HTR-8/SVneo (cell line): ENCODE results near the gene AQP5.
"Not testable (repeated sequence)": the region's sequence is repeated elsewhere in the genome, so short reads cannot be mapped to it uniquely, and the experiment has no call there.

Experiments
- DNase-seq: peaks from one replicate; pipeline ENCODE4 v3.0.0; 2011; ENCODE audit warnings: low spot score, mixed read lengths; ENCODE audit not compliant: insufficient read length
- FAIRE-seq: peaks from 2 replicates; lab custom pipeline; 2011; peaks lifted over from hg19 to GRCh38; lab: Jason Lieb, UNC

Gene AQP5

DNA sequence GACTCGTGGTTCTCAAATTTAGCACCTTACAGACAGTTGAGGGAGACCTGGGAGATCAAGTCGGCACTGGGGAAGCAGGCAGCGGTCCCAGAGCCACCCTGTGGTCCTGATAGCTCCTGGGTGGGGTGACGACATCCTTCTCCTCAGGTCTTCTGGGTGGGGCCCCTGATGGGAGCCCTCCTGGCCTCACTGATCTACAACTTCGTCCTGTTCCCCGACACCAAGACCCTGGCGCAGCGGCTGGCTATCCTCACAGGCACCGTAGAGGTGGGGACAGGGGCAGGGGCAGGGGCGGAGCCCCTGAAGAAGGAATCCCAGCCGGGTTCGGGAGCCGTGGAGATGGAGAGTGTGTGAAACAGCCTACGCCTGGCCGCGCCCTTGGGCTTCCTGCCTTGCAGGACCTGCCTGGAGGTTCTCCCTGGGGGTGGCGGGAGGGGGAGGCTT is 13.7 kb downstream of the AQP5 start:
- no peak for FAIRE-seq

DNA sequence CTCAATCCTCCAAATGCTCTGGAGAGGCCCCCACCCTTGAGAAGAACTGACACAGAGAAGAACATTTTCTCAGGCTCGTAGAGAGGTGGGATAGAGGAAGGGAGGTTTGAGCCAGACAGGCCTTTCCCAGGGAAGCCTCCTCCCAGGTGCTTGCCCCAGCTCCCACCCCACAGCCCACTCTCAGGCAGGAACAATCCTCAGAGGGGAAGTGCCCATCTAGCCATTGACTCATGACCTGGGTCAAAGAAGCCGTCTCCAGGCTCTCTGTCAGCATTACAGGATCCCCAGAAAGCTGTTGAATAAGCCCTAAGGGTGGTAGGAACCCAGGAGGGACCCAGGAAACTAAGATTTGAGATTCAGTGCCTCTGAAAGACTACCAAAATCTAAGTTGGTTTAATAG is 14.9 kb downstream of the AQP5 start:
- FAIRE-seq (no peak), DNase-seq (no peak)

More for the DNA sequence above, 13.7 kb downstream of the AQP5 start:
- no peak for DNase-seq

DNA sequence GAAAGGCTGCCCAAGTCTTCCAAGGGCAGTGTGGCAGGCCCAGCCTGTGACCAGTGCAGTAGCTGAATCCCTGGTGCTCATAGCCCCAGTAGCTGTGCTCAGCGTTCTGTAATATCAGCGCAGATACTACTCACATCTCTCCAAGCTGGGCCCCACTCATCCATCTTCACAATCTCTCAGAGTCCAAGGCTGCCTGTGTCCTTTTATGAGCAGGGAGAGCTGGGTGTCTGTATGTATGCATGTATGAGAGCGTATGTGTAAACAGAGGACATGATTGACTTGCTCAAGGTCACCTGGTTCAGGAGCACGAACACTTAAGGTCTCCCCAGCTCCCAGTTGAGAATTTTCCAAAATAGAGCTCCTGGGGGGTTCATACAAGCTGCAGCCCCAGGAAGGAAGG is 16.5 kb downstream of the AQP5 start:
- FAIRE-seq (no peak), DNase-seq (no peak)

DNA sequence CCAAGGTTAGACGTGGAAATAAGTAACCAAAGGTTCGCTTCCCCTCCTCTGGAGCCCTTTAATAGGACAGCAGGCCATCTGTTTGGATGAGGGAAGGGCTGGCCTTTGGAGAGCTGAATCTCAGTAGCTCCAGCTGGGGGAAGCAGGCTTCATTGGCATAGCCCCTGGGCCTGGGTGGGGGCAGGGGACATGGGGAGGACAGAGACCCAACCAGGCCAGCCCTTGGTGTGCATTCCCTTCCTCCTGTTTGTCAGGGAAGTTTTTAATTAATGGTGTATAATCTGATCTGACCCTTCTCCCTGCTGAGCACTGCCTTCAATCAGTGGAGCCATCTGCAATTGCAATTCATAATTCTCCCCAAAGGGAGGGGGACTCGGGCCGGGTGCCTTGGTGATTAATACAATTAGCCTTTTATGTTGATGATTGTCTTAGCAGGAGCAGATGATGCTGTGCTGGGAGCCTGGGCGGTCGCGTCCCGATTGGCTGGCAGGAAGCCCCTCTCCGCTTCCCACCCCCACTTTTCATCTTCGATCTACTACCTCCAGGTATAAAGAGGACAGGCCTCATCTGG is 17.4 kb downstream of the AQP5 start:
- DNase-seq (no peak), FAIRE-seq (no peak)

DNA sequence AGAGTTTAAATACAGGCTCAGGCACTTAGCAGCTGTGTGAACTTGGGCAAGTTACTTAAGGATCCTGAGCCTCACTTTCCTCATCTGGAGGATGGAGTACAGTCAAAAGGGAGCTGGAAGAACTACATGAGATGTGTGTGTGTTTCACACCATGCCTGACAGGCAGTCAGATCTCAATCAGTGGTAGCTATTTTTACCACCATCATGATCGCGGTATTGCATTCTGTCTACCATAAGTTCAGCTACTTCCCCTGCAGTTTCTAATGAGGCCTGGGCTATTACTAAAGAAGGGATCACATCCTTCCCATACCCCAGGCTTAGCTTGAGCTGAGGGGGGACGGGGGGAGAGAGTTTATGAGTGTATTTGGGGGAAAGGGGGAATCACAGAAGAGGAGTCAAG is 18.1 kb downstream of the AQP5 start:
- DNase-seq: no peak
- no peak for FAIRE-seq

DNA sequence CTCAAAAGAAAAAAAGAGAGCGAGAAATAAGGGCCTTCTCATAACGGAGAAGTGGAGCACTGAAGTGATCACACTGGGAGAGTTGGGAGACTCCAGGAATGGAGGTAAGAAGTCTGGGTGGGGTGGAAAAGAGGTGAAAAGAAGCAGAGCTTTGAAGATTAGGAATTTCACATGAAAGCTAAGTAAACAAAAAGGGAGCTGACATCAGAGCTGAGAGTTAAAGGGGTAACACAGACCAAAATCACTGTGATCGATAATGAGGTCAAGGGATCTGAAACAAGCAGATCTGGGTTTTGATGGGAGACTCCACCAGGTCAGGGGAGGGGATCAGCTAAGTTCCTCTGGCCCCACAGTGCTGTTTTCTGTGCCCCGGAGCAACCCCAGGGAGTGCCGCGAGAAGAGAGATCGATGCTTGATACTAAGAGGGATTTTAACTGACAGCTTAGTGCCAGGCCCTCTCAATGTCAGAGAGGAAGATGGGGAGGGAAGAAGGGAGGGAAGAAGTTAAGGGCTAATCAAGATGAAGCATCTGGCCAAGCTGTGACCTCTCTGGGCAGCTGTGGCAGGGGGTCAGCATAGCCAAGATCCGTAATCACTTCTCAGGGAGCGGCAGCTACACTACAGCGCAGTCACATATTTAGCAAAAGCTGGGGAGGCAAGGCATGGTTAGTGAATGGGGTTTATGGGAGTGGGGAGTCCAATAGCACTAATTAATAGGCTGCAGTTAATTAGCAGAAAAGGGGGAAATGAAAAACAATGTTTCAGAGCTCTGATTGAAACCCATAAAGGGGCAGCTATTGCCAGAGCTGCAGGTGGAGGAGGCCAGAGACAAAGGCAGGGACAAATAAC is 19.1 kb downstream of the AQP5 start:
- FAIRE-seq: no peak
- DNase-seq: no peak

DNA sequence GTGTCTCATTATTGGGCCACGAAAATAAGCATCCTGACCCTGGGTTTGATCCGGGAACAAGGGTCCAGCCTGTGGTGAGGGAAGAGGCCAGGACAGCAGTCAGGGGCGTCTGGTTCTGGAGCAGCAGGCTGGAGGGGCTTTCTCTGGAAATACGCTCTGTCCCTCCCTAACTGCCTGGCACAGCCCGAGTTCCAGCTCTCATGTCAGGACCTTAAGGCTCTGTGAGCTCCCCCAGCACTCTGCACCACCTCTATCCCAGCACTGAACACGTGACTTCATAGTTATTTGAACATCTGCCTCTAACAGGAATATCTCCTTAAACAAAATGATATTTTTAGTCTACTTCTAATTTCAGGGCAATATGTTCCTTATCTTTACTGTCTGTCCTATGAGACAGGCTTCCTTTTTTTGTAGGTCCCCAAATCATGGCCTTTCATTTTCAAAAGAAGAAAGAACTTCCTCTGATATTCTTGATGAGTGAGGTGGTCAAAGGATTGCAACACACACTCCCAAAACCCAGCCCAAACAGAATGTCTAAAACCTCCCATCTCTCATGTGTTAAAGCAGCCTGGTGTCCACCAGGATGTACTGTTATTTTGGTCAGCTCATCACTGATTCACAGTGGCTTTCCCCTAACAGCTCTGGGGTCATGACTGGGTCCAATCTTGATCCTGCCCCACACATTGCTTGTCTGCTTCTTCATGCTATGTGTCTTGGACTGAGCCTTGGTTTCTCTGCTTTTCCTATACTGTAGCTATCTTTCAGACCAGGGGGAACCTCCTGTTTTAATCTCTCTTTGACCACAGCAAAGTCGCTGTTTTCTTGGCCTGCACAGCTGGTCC is 20.8 kb downstream of the AQP5 start:
- no peak for DNase-seq
- no peak for FAIRE-seq

DNA sequence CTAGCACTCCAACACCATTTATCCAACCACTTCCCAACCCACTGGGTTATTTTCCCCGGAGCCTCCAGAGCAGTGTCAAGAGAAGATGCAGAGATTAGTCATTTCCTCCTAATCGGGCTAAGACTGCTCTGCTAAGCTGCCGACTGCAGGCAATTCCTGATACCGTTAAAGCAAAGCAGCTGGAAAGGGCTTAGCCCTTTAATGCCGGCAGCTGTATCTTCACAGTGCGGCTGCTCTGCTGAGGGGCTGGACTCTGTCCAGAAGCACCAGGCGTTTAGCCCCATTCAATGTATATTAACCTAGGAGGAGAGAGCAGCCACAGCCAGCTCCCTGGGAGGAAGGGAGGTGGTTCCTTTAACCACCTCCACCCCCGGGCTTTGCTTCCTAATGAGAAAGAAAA is 22.2 kb downstream of the AQP5 start:
- FAIRE-seq (peak; percentile 76), DNase-seq (peak; percentile 70)

DNA sequence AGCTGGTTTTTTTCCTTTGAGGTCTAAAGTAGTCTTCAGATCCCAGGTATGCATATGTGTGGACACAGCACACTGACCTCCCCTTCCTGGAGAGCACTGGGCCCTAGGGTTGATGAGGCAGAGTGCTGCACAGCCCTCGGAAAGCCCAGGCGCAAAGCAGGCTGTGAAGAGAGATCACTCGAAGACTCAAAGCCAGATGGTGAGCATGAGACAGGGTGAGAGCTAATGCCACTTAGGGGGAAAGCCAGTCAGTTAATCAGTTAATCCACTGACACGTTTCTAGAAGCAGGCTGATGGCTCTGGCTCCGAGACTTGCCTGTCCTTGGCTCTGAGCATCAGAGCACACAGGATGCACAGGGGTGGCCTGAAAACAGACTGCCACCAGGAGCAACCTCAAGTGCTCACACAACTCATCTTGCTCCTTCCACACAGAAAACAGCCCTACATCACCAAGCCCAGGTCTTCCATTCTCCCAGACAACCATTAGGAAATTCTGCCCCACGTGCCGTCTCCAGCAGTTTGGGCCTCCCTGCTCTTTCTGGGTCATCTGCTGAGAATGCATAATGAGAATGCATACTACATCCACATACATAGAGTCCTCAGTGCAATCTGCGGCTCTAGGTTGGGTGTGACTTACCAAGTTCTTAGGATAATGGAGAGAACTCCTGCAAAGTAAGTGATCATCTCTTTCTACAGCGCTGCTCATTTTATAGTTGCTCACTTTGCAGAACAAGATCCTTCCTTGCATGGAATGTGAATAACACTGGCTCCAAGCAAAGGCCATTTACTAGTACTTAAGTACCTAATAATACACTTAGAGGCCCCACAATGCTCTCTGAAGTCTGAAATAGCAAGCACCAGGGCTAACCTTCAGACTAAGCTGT is 23.0 kb downstream of the AQP5 start:
- FAIRE-seq: no peak

DNA sequence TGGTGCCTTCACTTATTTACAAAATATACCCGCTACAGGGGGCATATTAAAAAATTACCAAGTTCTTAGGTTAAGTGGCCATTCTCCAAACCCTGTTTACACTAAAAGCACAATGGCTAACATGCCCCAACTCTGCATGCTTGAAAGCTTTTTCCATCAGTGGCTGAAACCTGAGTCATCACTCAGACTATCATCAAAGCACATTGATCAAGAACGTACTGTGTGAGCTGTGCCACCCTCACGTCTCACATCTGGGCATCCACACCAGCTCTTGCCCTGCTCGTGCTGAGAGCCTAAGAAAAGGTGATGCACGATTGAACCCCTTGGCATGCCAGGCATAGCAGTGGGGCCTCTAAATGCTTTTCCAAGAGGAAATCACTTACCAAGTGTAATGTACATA is 24.3 kb downstream of the AQP5 start:
- DNase-seq (no peak), FAIRE-seq (no peak)

More for the DNA sequence above, 23.0 kb downstream of the AQP5 start:
- DNase-seq: no peak

DNA sequence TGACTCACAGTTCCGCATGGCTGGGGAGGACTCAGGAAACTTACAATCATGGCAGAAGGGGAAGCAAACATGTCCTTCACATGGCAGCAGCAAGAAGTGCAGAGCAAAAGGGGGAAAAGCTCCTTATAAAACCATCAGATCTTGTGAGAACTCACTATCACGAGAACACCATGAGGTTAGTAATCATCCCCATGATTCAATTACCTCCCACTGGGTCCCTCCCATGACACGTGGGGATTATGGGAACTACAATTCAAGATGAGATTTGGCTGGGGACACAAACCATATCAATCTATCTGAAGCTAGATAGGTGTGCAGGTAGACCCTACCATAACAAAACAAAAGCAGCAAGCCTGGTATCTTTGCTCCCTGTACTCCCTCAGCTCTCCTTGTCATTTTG is 24.8 kb downstream of the AQP5 start:
- not testable (repeated sequence) for DNase-seq, FAIRE-seq

DNA sequence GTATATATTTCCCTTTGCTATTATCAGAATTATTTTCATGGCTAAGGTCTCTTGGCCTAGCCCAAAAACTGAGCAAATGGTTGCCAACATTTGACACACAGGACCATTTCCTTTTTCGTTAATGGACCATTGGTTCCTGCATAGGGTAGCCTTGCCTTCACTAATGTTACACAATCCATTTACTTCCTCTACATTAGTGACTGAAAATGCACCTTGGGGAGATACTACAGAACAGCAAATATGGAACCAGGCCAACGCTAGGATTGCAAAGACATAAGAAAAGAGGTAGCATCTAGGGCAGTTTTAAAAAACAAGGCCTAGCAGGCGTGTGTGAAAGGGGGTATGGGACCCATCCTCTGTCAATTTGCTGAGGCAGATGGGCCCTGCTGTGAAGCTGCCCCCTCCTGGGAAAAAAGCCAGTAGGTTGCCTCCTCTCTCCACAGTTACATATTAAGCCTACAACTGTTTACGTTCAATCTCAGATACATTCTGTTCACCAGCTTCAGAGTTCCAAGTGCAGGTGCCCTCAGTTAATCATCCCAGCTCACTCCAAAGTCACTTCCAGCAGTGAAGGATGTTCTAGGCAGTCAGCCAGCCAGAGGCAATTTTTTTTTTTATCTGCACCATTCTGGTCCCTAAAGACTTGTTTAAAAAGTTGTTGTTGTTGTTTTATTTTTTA is 26.1 kb downstream of the AQP5 start:
- FAIRE-seq (no peak), DNase-seq (no peak)

DNA sequence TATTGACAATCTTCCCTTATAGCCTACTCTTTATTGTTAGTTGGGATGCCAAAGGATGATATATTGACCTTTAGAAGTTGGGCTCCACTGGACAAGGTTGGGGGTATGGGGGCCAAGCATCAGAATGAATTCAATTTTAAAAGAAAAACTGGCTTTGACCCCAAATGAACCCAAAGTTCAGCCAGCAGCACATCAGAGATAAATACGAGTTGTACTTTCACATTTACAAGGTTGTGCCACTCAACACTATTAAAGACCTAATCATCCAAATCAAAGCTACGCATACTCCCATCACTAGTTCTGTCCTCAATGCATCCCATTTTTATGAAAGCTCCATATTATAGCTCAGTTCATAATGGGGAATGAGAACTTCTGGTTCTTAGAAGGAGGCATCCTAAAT is 27.7 kb downstream of the AQP5 start:
- not testable (repeated sequence) for FAIRE-seq, DNase-seq

DNA sequence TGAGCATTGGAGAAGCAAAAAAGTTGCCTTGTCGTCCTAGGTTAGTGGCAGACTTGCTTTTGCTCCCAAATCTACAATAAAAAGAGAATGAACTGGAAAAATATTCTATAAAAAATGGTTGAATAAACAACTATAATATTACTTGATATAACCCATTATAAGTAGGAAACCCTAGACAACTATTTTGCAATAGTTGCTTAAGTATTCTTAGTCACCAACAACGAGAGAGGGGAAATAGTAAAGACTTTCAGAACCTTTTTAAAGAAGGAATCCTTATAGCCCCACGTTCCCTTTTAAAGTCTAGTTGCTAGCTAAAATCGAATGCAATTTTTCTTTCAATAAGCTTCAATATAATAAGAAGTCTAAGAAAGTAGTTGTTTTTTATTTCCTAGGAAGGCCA is 28.6 kb downstream of the AQP5 start:
- no peak for FAIRE-seq
- no peak for DNase-seq

DNA sequence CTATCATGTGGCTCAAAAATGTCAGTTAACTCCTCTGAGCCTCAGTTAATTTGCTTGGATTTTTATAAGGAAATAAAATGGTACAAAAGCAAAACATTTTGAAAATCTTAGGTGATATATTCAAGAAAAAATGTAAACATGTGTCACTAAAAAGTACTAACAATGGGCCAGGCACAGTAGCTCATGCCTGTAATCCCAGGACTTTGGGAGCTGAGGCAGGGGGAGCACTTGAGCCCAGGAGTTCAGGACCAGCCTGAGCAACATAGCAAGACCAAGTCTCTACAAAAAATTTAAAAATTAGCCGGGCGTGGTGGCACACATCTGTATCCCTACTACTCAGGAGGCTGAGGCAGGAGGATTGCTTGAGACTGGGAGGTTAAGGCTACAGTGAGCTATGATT is 36.8 kb downstream of the AQP5 start:
- no peak for DNase-seq
- no peak for FAIRE-seq

DNA sequence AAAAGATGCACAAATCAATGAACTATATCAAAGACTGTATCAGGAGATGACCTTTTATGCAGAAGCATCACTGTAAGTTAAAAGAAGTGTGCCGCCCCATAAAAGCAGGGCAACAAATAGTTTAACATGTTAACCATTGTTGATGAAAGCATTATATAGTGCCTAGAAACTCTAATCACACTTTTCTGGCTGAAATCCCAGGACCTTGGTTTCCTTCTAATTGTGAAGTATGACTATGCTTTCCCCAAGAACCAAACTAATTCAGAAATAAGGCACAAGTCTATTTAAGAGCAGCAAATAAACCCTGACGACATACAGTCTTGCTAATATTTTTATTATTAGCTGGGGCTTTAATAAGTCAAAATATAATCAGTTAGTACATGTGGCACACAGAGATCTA is 41.9 kb downstream of the AQP5 start:
- DNase-seq (no peak), FAIRE-seq (no peak)

DNA sequence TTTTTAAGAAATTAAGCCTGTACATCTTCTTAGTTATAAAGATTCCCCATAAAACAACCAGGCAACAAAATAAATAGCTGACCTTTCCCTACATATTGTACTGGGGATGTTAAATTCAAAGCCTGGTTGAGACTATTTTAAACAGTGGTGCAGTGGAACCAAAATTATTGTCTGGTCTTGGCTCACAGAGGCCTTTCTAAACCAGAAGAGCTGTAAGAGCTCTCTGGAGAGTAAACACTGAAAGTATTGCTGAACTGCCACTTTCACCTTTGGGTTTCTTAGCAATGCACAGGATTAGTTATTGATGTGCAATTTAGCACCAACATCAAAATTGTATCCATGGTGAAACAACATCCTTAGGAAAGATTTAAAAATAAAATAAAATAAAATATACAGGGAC is 43.0 kb downstream of the AQP5 start:
- FAIRE-seq: no peak

DNA sequence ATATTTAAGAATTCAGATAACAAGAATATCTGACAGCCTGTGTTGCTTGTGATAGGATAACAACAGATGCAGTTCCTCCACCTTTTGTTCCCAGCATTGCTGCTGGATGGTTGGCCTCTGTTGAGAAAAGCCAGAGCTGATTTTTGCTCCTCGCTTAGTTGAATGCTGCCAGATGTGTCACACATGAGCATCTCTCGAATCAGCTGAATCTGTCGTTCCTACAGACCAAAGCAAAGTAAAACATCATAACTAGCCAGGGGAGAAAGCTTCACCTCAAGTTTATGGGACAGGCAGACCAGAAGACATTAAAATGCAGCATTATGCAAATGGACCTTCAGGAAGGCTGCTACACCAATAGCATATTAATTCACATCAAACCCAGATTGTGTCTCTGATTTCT is 43.5 kb downstream of the AQP5 start:
- no peak for DNase-seq
- peak; percentile 44 for FAIRE-seq

More for the DNA sequence above, 43.0 kb downstream of the AQP5 start:
- DNase-seq: no peak

DNA sequence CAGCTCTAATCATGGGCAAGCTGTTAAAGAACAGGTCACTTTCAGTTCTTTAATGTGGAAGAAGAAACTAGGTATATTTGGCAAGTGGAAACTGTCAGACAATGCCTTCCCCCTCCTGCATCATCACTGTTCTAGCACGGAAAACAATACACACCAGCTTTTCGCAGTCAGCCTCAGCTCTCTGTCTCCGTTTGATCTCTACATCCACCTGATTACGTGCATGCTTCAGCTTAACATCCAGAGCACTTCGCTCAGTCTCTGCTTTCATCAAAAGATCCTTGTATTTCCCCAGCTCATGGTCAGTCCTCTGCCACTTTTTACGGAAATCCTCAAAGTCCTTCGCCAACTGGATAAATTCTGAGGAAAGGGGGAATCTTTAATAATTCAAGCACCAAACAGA is 44.6 kb downstream of the AQP5 start:
- DNase-seq: no peak
- FAIRE-seq: no peak
